Astrocyte (in vitro differentiated cells and primary cell): Measurements from ENCODE around the gene CCDC12. TPM values are rescaled to one million over a fixed set of nuclear protein-coding genes. Genes with fewer than 3 reads are reported as not detected.

Experiments used
- DNase-seq: peaks from one replicate; pipeline ENCODE4 v3.0.0-alpha.2; 2010; ENCODE audit warnings: low read depth
- FAIRE-seq: peaks from 2 replicates; lab custom pipeline; 2011; peaks lifted over from hg19 to GRCh38; lab: Jason Lieb, UNC
- H2AFZ ChIP-seq: 2 replicates; pipeline ENCODE4 v1.6.0; 2012; ENCODE audit warnings: low read depth, low read length, inconsistent platforms
- H3K27ac ChIP-seq: 2 replicates; pipeline ENCODE4 v1.5.1; 2011; ENCODE audit warnings: low read depth, low read length, inconsistent platforms
- H3K27me3 ChIP-seq: 2 replicates; pipeline ENCODE4 v1.6.0; 2011; ENCODE audit warnings: low read length, inconsistent platforms; ENCODE audit not compliant: insufficient read depth
- H3K36me3 ChIP-seq: 2 replicates; pipeline ENCODE4 v1.5.1; 2011; ENCODE audit warnings: low read length, inconsistent platforms; ENCODE audit not compliant: insufficient read depth
- H3K4me1 ChIP-seq: 2 replicates; pipeline ENCODE4 v1.5.1; 2011; ENCODE audit warnings: low read length, inconsistent platforms; ENCODE audit not compliant: insufficient read depth
- H3K4me2 ChIP-seq: 2 replicates; pipeline ENCODE4 v1.6.0; 2012; ENCODE audit warnings: low read length, inconsistent platforms
- H3K4me3 ChIP-seq: 2 replicates; pipeline ENCODE4 v1.5.1; 2011; ENCODE audit warnings: low read depth, mild to moderate bottlenecking, low read length, inconsistent platforms; ENCODE audit not compliant: insufficient read depth
- H3K79me2 ChIP-seq: 2 replicates; pipeline ENCODE4 v1.6.0; 2012; ENCODE audit warnings: mild to moderate bottlenecking, low read length, inconsistent platforms; ENCODE audit not compliant: insufficient read depth
- H3K9ac ChIP-seq: 2 replicates; pipeline ENCODE4 v1.6.0; 2012; ENCODE audit warnings: mild to moderate bottlenecking, low read length, inconsistent platforms
- H3K9me3 ChIP-seq: 2 replicates; pipeline ENCODE4 v1.5.1; 2012; ENCODE audit warnings: low read depth, mild to moderate bottlenecking, low read length, inconsistent platforms; ENCODE audit not compliant: insufficient read depth
- H4K20me1 ChIP-seq: 2 replicates; pipeline ENCODE4 v1.6.0; 2012; ENCODE audit warnings: low read length, inconsistent platforms; ENCODE audit not compliant: insufficient read depth
- H3K27ac Mint-ChIP-seq: one replicate; pipeline ENCODE4 v1.8.0; 2021; ENCODE audit warnings: mild to moderate bottlenecking, mixed read lengths; ENCODE audit not compliant: unreplicated experiment
- H3K27me3 Mint-ChIP-seq: one replicate; pipeline ENCODE4 v1.8.0; 2021; ENCODE audit warnings: low read depth, mixed read lengths; ENCODE audit not compliant: unreplicated experiment
- H3K36me3 Mint-ChIP-seq: one replicate; pipeline ENCODE4 v1.8.0; 2021; ENCODE audit warnings: low read depth, mixed read lengths; ENCODE audit not compliant: unreplicated experiment
- H3K4me1 Mint-ChIP-seq: one replicate; pipeline ENCODE4 v1.8.0; 2021; ENCODE audit warnings: low read depth, mixed read lengths; ENCODE audit not compliant: unreplicated experiment
- H3K4me3 Mint-ChIP-seq: one replicate; pipeline ENCODE4 v1.8.0; 2021; ENCODE audit warnings: mild to moderate bottlenecking, moderate library complexity, mixed read lengths; ENCODE audit not compliant: unreplicated experiment
- H3K9me3 Mint-ChIP-seq: one replicate; pipeline ENCODE4 v1.8.0; 2021; ENCODE audit warnings: mild to moderate bottlenecking, mixed read lengths; ENCODE audit not compliant: unreplicated experiment
- CTCF ChIP-seq: IDR thresholded peaks from 2 replicates; pipeline ENCODE4 v1.5.1; 2011; ENCODE audit warnings: low read depth, mild to moderate bottlenecking, inconsistent platforms, low read length, moderate library complexity; ENCODE audit not compliant: insufficient read depth
- EZH2 ChIP-seq: IDR thresholded peaks from 2 replicates; pipeline ENCODE4 v1.6.1; 2012; ENCODE audit warnings: mild to moderate bottlenecking, low read length, inconsistent platforms; ENCODE audit not compliant: insufficient read depth
- total RNA-seq: library from RNA; stranded (reverse); gene quantifications from 2 replicates; pipeline ENCODE4 v1.2.1, GENCODE V29; 2021

The CCDC12 gene
- total RNA-seq, 1 donor from 2014 or later, result 29.0 TPM

- Histone ChIP-seq H3K79me2 (no peaks in the 10 kb centered on the region), H3K27ac (no peak overlapping the region), H3K27me3 (peaks cover 14% of the 10 kb centered on the region), H3K9ac (no peak overlapping the region), H3K4me2 (peak overlapping the region; percentile 92), H2AFZ (peak overlapping the region; percentile 71), H3K4me3 (peak overlapping the region; percentile 62), H4K20me1 (peaks cover 10% of the 10 kb centered on the region), H3K9me3 (no peaks in the 10 kb centered on the region), H3K4me1 (peaks cover 7% of the 10 kb centered on the region), H3K36me3 (no peaks in the 10 kb centered on the region)
- DNase-seq, result peak; percentile 34
- TF ChIP-seq CTCF (no peak), EZH2 (no peak)
- peaks cover 3% of the 10 kb centered on the region for H3K4me1 Mint-ChIP-seq
- H3K4me3 Mint-ChIP-seq, result peak overlapping the region; percentile 67
- no peaks in the 10 kb centered on the region for H3K36me3 Mint-ChIP-seq
- peaks cover 3% of the 10 kb centered on the region for H3K9me3 Mint-ChIP-seq
- peaks cover 72% of the 10 kb centered on the region for H3K27me3 Mint-ChIP-seq
- no peak for FAIRE-seq
- H3K27ac Mint-ChIP-seq, result no peak overlapping the region
Observed at GRCh38 chr3:46892285-46893145, 84.0 kb downstream of the CCDC12 start.

- Mint-ChIP-seq H3K27ac (no peak overlapping the region), H3K4me3 (peak overlapping the region; percentile 8), H3K27me3 (peaks cover 68% of the 10 kb centered on the region), H3K4me1 (peaks cover 3% of the 10 kb centered on the region), H3K9me3 (peaks cover 3% of the 10 kb centered on the region), H3K36me3 (peaks cover 3% of the 10 kb centered on the region)
- H3K27ac ChIP-seq, result no peak overlapping the region
- no peak overlapping the region for H3K4me2 ChIP-seq
- no peak overlapping the region for H3K9ac ChIP-seq
- no peaks in the 10 kb centered on the region for H3K36me3 ChIP-seq
- H3K27me3 ChIP-seq, result peaks cover 19% of the 10 kb centered on the region
- H3K4me3 ChIP-seq, result no peak overlapping the region
- H4K20me1 ChIP-seq, result peaks cover 10% of the 10 kb centered on the region
- no peak for TF ChIP-seq CTCF
- no peak for TF ChIP-seq EZH2
- DNase-seq (no peak), FAIRE-seq (no peak)
- H3K9me3 ChIP-seq, result no peaks in the 10 kb centered on the region
- H3K79me2 ChIP-seq, result no peaks in the 10 kb centered on the region
- no peak overlapping the region for H2AFZ ChIP-seq
- H3K4me1 ChIP-seq, result peaks cover 7% of the 10 kb centered on the region
Observed at GRCh38 chr3:46891132-46891531, 85.4 kb downstream of the CCDC12 start.

GRCh38 chr3:46890132-46890531 lies 86.4 kb downstream of the CCDC12 start:
- Mint-ChIP-seq H3K36me3 (peaks cover 3% of the 10 kb centered on the region), H3K27ac (no peak overlapping the region), H3K27me3 (peaks cover 68% of the 10 kb centered on the region), H3K4me3 (no peak overlapping the region), H3K4me1 (peaks cover 4% of the 10 kb centered on the region), H3K9me3 (peaks cover 3% of the 10 kb centered on the region)
- Histone ChIP-seq H3K36me3 (no peaks in the 10 kb centered on the region), H3K9me3 (no peaks in the 10 kb centered on the region), H3K27me3 (peaks cover 27% of the 10 kb centered on the region), H3K4me3 (no peak overlapping the region), H3K79me2 (no peaks in the 10 kb centered on the region), H3K27ac (no peak overlapping the region), H3K9ac (no peak overlapping the region), H4K20me1 (peaks cover 4% of the 10 kb centered on the region), H2AFZ (no peak overlapping the region), H3K4me2 (no peak overlapping the region), H3K4me1 (peaks cover 7% of the 10 kb centered on the region)
- FAIRE-seq (no peak), DNase-seq (no peak)
- no peak for TF ChIP-seq CTCF
- TF ChIP-seq EZH2, result no peak
